Left lung (tissue), 10 donors: Measurements from ENCODE around the gene LGR4. TPM values are rescaled to one million over a fixed set of nuclear protein-coding genes. Genes with fewer than 3 reads are reported as not detected.

ENCODE experiments used
- ATAC-seq: fragments of 200-7000 bp; cut with Tn5 transposase; one replicate; pipeline ENCODE4 v1.9.1; 2020; ENCODE audit warnings: moderate library complexity
- DNase-seq, 4 donors: peaks; one replicate each; pipeline ENCODE4 v3.0.0-alpha.2; 2013 to 2020
- H3K27ac ChIP-seq, 2 donors: fragments of 200-600 bp; sonication (generic) in 1 of 2; one replicate each; pipeline versions ENCODE4 v1.5.0 to v1.8.0; 2020 to 2021
- H3K27me3 ChIP-seq, 2 donors: fragments of 200-600 bp; sonication (generic) in 1 of 2; one replicate each; pipeline versions ENCODE4 v1.5.0 to v1.8.0; 2020 to 2021
- H3K36me3 ChIP-seq, 2 donors: fragments of 200-600 bp; sonication (generic) in 1 of 2; one replicate each; pipeline versions ENCODE4 v1.5.0 to v1.8.0; 2020 to 2021
- H3K4me1 ChIP-seq, 2 donors: fragments of 200-600 bp; one replicate each; pipeline ENCODE4 v1.8.0; 2021
- H3K4me3 ChIP-seq, 2 donors: fragments of 200-600 bp; sonication (generic) in 1 of 2; one replicate each; pipeline versions ENCODE4 v1.5.0 to v1.8.0; 2020 to 2021; ENCODE audit warnings: mild to moderate bottlenecking in 1 of 2
- H3K9me3 ChIP-seq, 2 donors: fragments of 200-600 bp; sonication (generic) in 1 of 2; one replicate each; pipeline versions ENCODE4 v1.5.0 to v1.8.0; 2020 to 2021
- CTCF ChIP-seq, 2 donors: fragments of 200-600 bp; sonication (generic) in 1 of 2; IDR thresholded peaks; one replicate each; pipeline versions ENCODE4 v1.5.0 to v1.8.0; 2021; ENCODE audit warnings: antibody characterized with exemption in 2 of 2
- intact Hi-C, 2 donors: fragments of 100-400 bp; cut with DNase I; formaldehyde crosslinking; loops; one replicate each; pipeline versions ENCODE4 v1.11.2 to v1.14.2; 2022
- polyA plus RNA-seq, 6 donors: library from polyadenylated mRNA; unstranded; fragments of 120-200 nt; gene quantifications; one replicate each; pipeline ENCODE4 v1.2.1, GENCODE V29; 2013; ENCODE audit not compliant: insufficient read length in 6 of 6
- total RNA-seq, 2 donors: library from RNA; stranded (reverse); fragmentation: NEBNext Ultra II Directional; extraction: Animal tissue kit (Norgen Biotek cat#: 25700); gene quantifications; one replicate each; pipeline ENCODE4 v1.2.1, GENCODE V29; 2021
- donor health status: DM: no; HTN: yes; CAD: no.
- donor health status: DM: no; HTN: no; CAD: no.

Gene LGR4
- total and polyA plus RNA-seq, 8 donors = 4.0 to 23.7 (median 21.7) TPM

DNA sequence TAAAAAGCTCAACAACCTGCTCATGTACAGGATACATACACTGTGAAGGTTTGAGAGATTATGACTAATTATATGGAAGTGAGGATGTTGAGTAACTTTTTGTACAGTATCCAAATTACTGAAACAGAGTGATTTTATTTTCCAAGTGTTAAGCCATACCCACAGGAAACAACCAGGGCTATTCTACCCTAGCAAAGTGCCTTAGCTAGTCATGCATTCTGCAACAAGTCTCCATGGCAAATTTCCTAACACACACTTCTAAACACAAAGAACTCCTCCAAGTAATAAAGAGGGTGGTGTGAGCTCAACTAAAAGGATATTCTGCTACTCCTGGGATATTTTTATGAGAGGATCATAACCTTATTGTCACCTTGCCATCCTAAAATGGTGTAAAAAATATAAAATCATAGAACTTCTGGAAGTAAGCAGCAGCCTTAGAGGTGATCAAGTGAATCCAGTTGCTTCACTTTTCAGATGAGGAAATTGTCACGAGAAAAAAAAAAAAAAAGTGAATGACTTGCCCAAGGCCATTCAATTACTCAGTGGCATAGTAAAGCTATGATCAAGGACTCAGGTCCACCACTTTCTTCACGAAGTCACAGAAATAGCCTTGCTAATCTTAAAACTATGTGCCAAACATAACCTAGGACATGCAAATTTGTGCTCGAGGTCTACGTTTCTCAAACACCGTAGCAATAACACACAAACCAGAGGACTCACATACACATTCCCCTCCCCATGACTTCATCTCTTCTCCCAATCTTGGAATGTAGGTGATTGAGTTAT, 4.2 kb downstream of the LGR4 start:
- no peak for DNase-seq
- H3K4me3 ChIP-seq = no peak overlapping the region
- ATAC-seq = peak; percentile 28
- intact Hi-C loops = no loop called here
- no peaks in the 10 kb centered on the region for H3K36me3 ChIP-seq
- H3K9me3 ChIP-seq = no peaks in the 10 kb centered on the region
- H3K27ac ChIP-seq = no peak overlapping the region
- peaks cover 0 to 43% of the 10 kb centered on the region in 2 donors for H3K27me3 ChIP-seq
- H3K4me1 ChIP-seq = peaks cover 5 to 10% of the 10 kb centered on the region in 2 donors
- no peak for TF ChIP-seq CTCF (IDR thresholded peaks at IDR 0.05)

DNA sequence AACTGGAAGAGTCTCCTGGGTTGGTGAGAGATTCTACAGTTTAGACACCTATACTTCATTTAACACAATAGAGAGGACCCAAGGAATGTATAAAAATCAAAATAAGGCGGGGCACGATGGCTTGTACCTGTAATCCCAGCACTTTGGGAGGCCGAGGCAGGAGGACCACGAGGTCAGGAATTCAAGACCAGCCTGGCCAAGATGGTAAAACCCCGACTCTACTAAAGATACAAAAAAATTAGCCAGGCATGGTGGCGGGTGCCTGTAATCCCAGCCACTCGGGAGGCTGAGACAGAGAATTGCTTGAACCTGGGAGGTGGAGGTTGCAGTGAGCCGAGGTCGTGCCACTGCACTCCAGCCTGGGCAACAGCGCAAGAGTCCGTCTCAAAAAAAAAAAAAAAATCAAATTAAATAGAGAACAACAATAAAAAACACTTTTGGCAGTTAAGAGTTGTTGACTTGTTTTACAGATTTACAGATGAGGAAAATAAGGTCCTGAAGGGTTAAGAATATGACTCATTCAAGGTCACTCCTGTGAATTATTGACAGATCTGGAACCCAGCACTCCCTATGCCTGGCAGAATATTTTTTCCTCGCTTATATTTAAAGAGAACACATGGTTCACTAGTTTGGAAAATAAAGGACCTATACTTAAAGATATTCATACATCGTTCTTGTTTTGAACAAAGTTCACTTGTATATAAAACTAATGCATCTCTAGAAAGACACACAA, 5.2 kb downstream of the LGR4 start:
- Histone ChIP-seq H3K27me3 (peaks cover 0 to 34% of the 10 kb centered on the region in 2 donors), H3K27ac (no peak overlapping the region), H3K4me1 (peaks cover 5 to 10% of the 10 kb centered on the region in 2 donors), H3K9me3 (no peaks in the 10 kb centered on the region), H3K4me3 (no peak overlapping the region), H3K36me3 (no peaks in the 10 kb centered on the region)
- ATAC-seq = no peak
- intact Hi-C loops = no loop called here
- no peak for TF ChIP-seq CTCF (IDR thresholded peaks at IDR 0.05)
- DNase-seq = no peak

GRCh38 chr11:27466363-27466762, 6.2 kb downstream of the LGR4 start:
- Histone ChIP-seq H3K4me1 (peaks cover 5% of the 10 kb centered on the region in 2 donors), H3K27me3 (peaks cover 0 to 24% of the 10 kb centered on the region in 2 donors), H3K36me3 (no peaks in the 10 kb centered on the region), H3K9me3 (no peaks in the 10 kb centered on the region), H3K4me3 (no peak overlapping the region), H3K27ac (no peak overlapping the region)
- ATAC-seq = no peak
- TF ChIP-seq CTCF (IDR thresholded peaks at IDR 0.05) = no peak
- no peak for DNase-seq
- intact Hi-C loops = no loop called here

DNA sequence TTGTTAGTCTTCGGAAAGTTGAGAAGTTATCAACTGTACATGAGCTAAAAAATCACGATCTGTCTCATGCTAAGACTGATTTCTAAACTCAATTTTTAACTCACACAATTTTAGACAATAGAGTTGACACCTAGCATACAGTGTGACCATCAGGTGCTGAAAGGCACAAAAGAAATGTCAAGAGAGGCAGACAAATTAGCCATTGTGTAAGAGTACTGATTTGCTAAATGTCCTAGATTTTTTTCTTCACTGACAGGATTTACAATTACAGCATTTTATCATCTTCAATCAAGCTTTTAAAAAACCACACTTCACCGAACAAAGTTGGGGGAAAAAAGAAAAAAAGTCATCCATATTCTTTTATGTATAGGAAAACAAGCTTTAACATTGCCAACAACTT, 7.0 kb downstream of the LGR4 start:
- H3K4me3 ChIP-seq = no peak overlapping the region
- intact Hi-C loops = no loop called here
- H3K27me3 ChIP-seq = peaks cover 0 to 17% of the 10 kb centered on the region in 2 donors
- no peaks in the 10 kb centered on the region for H3K36me3 ChIP-seq
- H3K27ac ChIP-seq = no peak overlapping the region
- DNase-seq = no peak
- H3K9me3 ChIP-seq = no peaks in the 10 kb centered on the region
- TF ChIP-seq CTCF (IDR thresholded peaks at IDR 0.05) = no peak
- H3K4me1 ChIP-seq = no peaks in the 10 kb centered on the region
- no peak for ATAC-seq

- Histone ChIP-seq H3K27ac (no peak overlapping the region), H3K4me1 (no peaks in the 10 kb centered on the region), H3K4me3 (no peak overlapping the region), H3K9me3 (no peaks in the 10 kb centered on the region), H3K27me3 (peaks cover 0 to 10% of the 10 kb centered on the region in 2 donors), H3K36me3 (no peaks in the 10 kb centered on the region)
- TF ChIP-seq CTCF (IDR thresholded peaks at IDR 0.05) = no peak
- intact Hi-C loops = no loop called here
- DNase-seq = no peak
- ATAC-seq = no peak
These were observed 7.7 kb downstream of the LGR4 start for GRCh38 chr11:27464909-27465308.
